Activated naive CD8-positive, alpha-beta T cell (primary cell): ENCODE measurements around the gene NDUFS8.

Experiments used
- H3K27ac Mint-ChIP-seq: one replicate; pipeline ENCODE4 v1.8.0; 2021; ENCODE audit warnings: mixed read lengths
- H3K27me3 Mint-ChIP-seq: one replicate; pipeline ENCODE4 v1.8.0; 2021; ENCODE audit warnings: mixed read lengths
- H3K36me3 Mint-ChIP-seq: one replicate; pipeline ENCODE4 v1.8.0; 2021; ENCODE audit warnings: mixed read lengths
- H3K4me1 Mint-ChIP-seq: one replicate; pipeline ENCODE4 v1.8.0; 2021; ENCODE audit warnings: low read depth, mixed read lengths
- H3K4me3 Mint-ChIP-seq: one replicate; pipeline ENCODE4 v1.8.0; 2021; ENCODE audit warnings: mild to moderate bottlenecking, mixed read lengths
- H3K9me3 Mint-ChIP-seq: one replicate; pipeline ENCODE4 v1.8.0; 2021; ENCODE audit warnings: low read depth, mixed read lengths

NDUFS8 gene

GRCh38 chr11:68036141-68036716 lies 5.7 kb downstream of the NDUFS8 start:
- H3K4me1 Mint-ChIP-seq: peaks cover 24% of the 10 kb centered on the region
- H3K27ac Mint-ChIP-seq: no peak overlapping the region
- H3K27me3 Mint-ChIP-seq: no peaks in the 10 kb centered on the region
- H3K36me3 Mint-ChIP-seq: no peaks in the 10 kb centered on the region
- H3K4me3 Mint-ChIP-seq: no peak overlapping the region
- H3K9me3 Mint-ChIP-seq: no peaks in the 10 kb centered on the region

DNA sequence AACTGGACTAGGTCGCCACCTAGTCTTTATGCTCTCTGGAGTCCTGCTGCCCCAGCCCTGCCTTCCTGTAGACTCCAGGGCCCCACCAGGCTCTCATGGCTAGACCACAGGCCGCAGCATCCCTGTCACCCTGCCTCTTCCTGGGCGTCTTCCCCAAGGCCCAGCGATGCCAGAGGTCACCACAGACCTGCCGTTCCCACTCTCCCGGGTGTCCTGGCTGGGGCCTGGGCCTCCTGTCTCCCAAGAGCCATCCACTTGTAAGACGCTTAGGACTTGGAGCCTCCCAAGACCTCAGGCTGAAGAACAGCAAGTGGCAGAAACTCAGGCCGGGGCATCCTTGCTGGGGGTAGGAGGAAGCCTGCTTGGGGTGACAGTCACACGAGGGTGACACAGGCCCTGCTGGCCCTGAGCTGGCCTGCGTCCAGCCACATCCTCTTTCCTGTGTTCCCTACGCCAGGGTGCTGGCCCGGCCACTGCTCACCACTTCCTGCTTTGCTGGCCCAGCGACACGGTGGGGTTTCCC lies 6.3 kb downstream of the NDUFS8 start:
- peaks cover 23% of the 10 kb centered on the region for H3K4me1 Mint-ChIP-seq
- H3K36me3 Mint-ChIP-seq: no peaks in the 10 kb centered on the region
- H3K27me3 Mint-ChIP-seq: no peaks in the 10 kb centered on the region
- H3K27ac Mint-ChIP-seq: peak overlapping the region; percentile 72
- H3K9me3 Mint-ChIP-seq: no peaks in the 10 kb centered on the region
- H3K4me3 Mint-ChIP-seq: no peak overlapping the region

- H3K36me3 Mint-ChIP-seq: no peaks in the 10 kb centered on the region
- H3K27ac Mint-ChIP-seq: peak overlapping the region; percentile 72
- no peaks in the 10 kb centered on the region for H3K27me3 Mint-ChIP-seq
- H3K4me3 Mint-ChIP-seq: peak overlapping the region; percentile 51
- no peaks in the 10 kb centered on the region for H3K9me3 Mint-ChIP-seq
- H3K4me1 Mint-ChIP-seq: peaks cover 20% of the 10 kb centered on the region
Observed at GRCh38 chr11:68037411-68038225, 7.1 kb downstream of the NDUFS8 start.

DNA sequence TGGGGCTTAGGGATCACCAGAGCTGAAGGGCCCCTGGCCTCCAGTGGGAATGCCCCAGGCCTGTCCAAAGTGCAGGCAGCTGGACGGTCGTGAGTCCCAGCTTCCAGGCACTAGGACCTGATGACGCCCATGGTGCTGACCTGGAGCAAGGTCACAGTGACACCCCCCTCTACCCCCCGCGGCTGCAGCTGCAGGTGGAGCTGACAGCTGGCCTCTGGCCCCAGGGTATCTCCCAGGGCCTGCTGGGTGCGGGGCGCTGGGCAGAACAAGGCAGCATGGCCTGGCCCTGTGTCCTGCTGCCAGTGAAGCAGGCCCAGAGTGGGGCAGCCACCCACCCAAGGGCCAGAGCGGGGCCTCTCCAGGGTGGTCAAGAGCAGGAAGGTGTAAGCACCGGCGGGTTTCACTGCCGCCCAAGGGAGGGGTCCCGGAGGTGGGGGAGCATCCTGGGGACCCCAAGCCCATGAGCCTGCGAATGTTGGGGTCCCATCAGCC lies 7.8 kb downstream of the NDUFS8 start:
- no peak overlapping the region for H3K27ac Mint-ChIP-seq

GRCh38 chr11:68038718-68039525 lies 8.4 kb downstream of the NDUFS8 start, which contains the start of gene TCIRG1:
TCIRG1 (plus strand) TSS chr11:68039025; CDS start chr11:68041272, 2,247 bp downstream.
- H3K36me3 Mint-ChIP-seq: no peaks in the 10 kb centered on the region
- H3K9me3 Mint-ChIP-seq: no peaks in the 10 kb centered on the region
- peaks cover 20% of the 10 kb centered on the region for H3K4me1 Mint-ChIP-seq
- H3K4me3 Mint-ChIP-seq: peak within 1 kb of the TSS; percentile 89
- H3K27me3 Mint-ChIP-seq: no peaks in the 10 kb centered on the region
- peak within 1 kb of the TSS; percentile 86 for H3K27ac Mint-ChIP-seq

More for the DNA sequence above, 7.8 kb downstream of the NDUFS8 start:
- Mint-ChIP-seq H3K4me1 (peaks cover 20% of the 10 kb centered on the region), H3K27me3 (no peaks in the 10 kb centered on the region), H3K9me3 (no peaks in the 10 kb centered on the region), H3K4me3 (no peak overlapping the region), H3K36me3 (no peaks in the 10 kb centered on the region)

DNA sequence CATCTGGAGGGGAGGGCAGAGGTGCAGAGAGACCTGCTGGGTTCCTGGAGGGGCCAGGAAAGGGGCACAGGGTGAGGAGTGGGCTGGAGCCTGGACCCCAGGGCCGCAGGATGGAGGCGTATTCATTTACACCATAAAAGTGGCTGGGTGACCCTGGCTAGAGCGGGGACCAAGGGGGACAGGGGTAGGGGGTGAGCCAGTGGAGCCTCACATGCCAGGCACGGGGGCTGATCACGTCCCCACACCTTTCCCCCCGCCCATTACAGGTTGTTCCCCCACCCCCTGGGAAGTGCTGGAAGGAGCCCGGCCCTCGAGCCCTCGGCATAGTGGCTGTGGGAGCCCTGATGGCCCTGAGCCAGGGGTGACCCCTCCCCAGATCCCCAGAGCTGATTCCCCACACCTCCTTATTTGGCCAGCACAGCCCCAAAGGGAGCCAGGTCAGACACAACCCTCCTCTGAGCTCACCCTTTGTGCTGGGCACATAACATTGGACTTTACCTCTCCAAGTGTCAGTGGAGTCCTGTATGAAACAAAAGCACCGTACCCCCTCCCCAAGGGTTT lies 9.1 kb downstream of the NDUFS8 start:
- Mint-ChIP-seq H3K4me1 (peaks cover 20% of the 10 kb centered on the region), H3K36me3 (no peaks in the 10 kb centered on the region), H3K9me3 (no peaks in the 10 kb centered on the region), H3K27ac (peak overlapping the region; percentile 86), H3K27me3 (no peaks in the 10 kb centered on the region), H3K4me3 (peak overlapping the region; percentile 89)

DNA sequence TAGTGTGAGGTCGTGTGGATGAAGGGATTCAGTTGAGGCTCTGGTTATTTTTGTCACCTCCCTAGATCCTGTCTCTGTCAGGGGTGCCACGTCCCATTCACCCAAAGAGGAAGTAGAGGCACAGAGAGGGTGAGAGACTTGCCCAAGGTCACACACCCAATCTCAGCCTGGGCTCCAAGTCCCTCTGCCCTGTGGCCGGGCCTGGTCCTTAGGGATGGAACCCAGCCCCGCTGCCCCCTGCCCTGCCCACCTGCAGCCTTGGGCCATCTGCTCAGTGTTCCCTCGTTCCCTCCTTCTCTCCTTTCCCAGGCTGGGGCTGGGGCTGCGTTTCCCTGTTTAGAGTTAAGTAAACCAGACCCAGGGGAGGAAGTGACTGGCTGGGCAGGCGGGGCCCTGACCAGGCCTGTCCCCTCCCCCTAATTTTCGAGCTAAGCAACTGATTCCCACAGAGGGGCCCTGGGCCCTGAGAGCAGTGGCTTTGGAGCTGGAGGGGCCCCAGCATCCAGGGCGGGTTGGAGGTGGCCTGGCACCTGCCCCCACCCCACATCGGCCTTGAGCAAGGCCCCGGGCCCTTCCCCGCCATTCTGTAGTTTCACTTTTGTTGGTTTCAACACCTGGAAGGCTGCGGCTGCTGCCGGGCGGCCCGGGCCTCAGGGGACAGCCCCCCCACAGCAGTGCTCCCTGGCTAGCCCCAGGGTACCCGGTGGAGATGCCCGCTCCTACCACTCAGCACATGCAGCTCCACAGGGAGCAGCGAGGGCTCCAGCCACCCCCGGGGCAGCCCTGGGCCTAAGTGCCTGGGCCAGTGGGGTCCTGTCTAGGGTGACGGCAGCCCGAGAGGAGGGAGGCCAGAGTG lies 9.8 kb downstream of the NDUFS8 start:
- Mint-ChIP-seq H3K4me3 (peak overlapping the region; percentile 89), H3K27me3 (no peaks in the 10 kb centered on the region), H3K9me3 (no peaks in the 10 kb centered on the region), H3K4me1 (peaks cover 20% of the 10 kb centered on the region), H3K27ac (peak overlapping the region; percentile 86), H3K36me3 (no peaks in the 10 kb centered on the region)

GRCh38 chr11:68040957-68041591 lies 10.6 kb downstream of the NDUFS8 start:
- peak overlapping the region; percentile 86 for H3K27ac Mint-ChIP-seq
- no peaks in the 10 kb centered on the region for H3K9me3 Mint-ChIP-seq
- peaks cover 20% of the 10 kb centered on the region for H3K4me1 Mint-ChIP-seq
- peak overlapping the region; percentile 89 for H3K4me3 Mint-ChIP-seq
- H3K36me3 Mint-ChIP-seq: no peaks in the 10 kb centered on the region
- no peaks in the 10 kb centered on the region for H3K27me3 Mint-ChIP-seq

DNA sequence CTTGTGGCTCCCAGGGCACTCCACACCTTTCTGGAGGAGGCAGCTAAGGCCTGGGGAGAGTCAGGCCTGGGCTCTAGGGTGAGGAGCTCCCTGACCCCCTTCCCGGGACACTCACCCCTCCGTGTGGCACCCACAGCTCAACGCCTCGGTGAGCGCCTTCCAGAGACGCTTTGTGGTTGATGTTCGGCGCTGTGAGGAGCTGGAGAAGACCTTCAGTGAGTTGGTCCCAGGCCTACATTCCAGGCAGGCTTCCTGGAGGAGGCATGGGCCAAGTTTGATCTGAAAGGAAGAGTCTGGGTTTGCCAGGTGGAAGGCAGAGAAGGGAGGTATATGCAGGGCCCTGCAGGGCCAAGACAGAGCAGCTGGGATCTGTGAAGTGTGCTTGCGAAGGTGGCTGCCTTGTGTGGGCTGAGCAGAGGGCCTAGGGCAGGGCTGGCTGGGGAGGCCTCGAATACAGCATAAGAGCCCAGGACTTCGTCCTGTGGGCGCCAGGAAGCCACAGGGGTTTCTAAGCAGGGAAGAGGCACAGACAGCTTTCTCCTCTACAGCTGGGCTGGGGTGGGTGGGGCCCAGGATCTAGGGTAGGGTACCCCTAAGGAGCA lies 11.2 kb downstream of the NDUFS8 start:
- peak overlapping the region; percentile 63 for H3K4me3 Mint-ChIP-seq
- H3K4me1 Mint-ChIP-seq: peaks cover 20% of the 10 kb centered on the region
- no peaks in the 10 kb centered on the region for H3K9me3 Mint-ChIP-seq
- no peaks in the 10 kb centered on the region for H3K27me3 Mint-ChIP-seq
- H3K36me3 Mint-ChIP-seq: no peaks in the 10 kb centered on the region
- H3K27ac Mint-ChIP-seq: peak overlapping the region; percentile 58

DNA sequence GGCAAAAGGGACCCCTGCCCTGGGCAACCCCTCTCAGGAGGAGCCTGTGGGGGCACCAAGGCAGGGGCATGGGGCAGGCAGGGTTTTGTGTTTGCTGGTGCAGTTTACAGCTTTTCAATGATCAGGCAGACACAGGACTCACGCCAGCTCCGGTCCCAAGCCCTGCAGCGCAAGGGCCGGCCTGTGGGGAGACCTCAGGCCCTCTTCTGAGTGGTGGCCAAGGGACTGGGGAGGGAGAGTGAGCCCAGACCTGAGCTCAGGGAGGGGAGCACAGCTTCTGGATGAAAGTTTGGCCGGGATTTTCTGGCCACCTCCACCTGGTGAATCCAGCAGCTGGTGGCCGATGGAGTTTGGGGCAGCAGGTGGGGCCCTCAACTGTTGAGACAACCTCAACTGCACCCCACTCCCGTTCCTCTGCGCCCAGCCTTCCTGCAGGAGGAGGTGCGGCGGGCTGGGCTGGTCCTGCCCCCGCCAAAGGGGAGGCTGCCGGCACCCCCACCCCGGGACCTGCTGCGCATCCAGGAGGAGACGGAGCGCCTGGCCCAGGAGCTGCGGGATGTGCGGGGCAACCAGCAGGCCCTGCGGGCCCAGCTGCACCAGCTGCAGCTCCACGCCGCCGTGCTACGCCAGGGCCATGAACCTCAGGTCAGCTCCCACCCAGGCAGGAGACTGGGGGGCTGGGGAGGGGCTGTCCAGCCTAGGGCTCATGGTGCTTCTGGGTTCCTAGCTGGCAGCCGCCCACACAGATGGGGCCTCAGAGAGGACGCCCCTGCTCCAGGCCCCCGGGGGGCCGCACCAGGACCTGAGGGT lies 11.9 kb downstream of the NDUFS8 start:
- no peaks in the 10 kb centered on the region for H3K9me3 Mint-ChIP-seq
- no peak overlapping the region for H3K4me3 Mint-ChIP-seq
- no peaks in the 10 kb centered on the region for H3K36me3 Mint-ChIP-seq
- H3K27ac Mint-ChIP-seq: no peak overlapping the region
- peaks cover 15% of the 10 kb centered on the region for H3K4me1 Mint-ChIP-seq
- H3K27me3 Mint-ChIP-seq: no peaks in the 10 kb centered on the region

- no peak overlapping the region for H3K4me3 Mint-ChIP-seq
- H3K27ac Mint-ChIP-seq: no peak overlapping the region
- H3K36me3 Mint-ChIP-seq: no peaks in the 10 kb centered on the region
- H3K27me3 Mint-ChIP-seq: no peaks in the 10 kb centered on the region
- peaks cover 13% of the 10 kb centered on the region for H3K4me1 Mint-ChIP-seq
- no peaks in the 10 kb centered on the region for H3K9me3 Mint-ChIP-seq
Observed at GRCh38 chr11:68043029-68043348, 12.5 kb downstream of the NDUFS8 start.

- Mint-ChIP-seq H3K36me3 (no peaks in the 10 kb centered on the region), H3K27ac (no peak overlapping the region), H3K9me3 (no peaks in the 10 kb centered on the region), H3K27me3 (no peaks in the 10 kb centered on the region), H3K4me3 (no peak overlapping the region), H3K4me1 (peaks cover 13% of the 10 kb centered on the region)
Observed at GRCh38 chr11:68043349-68044144, 13.1 kb downstream of the NDUFS8 start.
